T-helper 1 cell treated with Interleukin-12 subunit alpha and Interleukin-12 subunit beta and Interleukin-4 antibody, amounts not matched to agents 30 ng/mL and 1 ng/mL, for 36 hours (primary cell): ENCODE data around the gene LMOD3. TPM values are rescaled to one million over a fixed set of nuclear protein-coding genes. Genes with fewer than 3 reads are reported as not detected.

Experiments used
- intact Hi-C: fragments of 100-400 bp; cut with micrococcal nuclease; formaldehyde crosslinking; loops from one replicate; pipeline ENCODE4 v1.15.1; 2024
- total RNA-seq: library from RNA; stranded (reverse); gene quantifications from 2 replicates; pipeline ENCODE4 v1.2.3, GENCODE V29; 2022

The LMOD3 gene
- total RNA-seq, 1 donor from 2014 or later = not detected

GRCh38 chr3:69094467-69095205 is 27.8 kb downstream of the LMOD3 start:
- intact Hi-C loops = no loop called here

GRCh38 chr3:69092030-69092516 is 30.3 kb downstream of the LMOD3 start:
- intact Hi-C loops = loop anchor here (1.0 kb wide), 3 partner anchors 8 to 40 kb away; partner anchors contain the start of genes ARL6IP5, TMF1 and UBA3

- intact Hi-C loops = loop anchor here (1.0 kb wide), 3 partner anchors 7 to 39 kb away; partner anchors contain the start of genes ARL6IP5, TMF1 and UBA3
These were observed 30.9 kb downstream of the LMOD3 start for GRCh38 chr3:69091389-69092029.

- intact Hi-C loops = no loop called here
These were observed 32.4 kb downstream of the LMOD3 start for GRCh38 chr3:69090021-69090420.

GRCh38 chr3:69088063-69088462 is 34.3 kb downstream of the LMOD3 start:
- intact Hi-C loops = loop anchor here (10.0 kb wide), 1 partner anchor 2003 kb away; no protein-coding TSS in a partner anchor

- intact Hi-C loops = loop anchor here (10.0 kb wide), 1 partner anchor 2002 kb away; no protein-coding TSS in a partner anchor
These were observed 35.2 kb downstream of the LMOD3 start for GRCh38 chr3:69087030-69087791.

- intact Hi-C loops = loop anchor here (1.0 to 10.0 kb wide), 4 partner anchors 21 to 2001 kb away; partner anchors contain the start of gene SUCLG2
These were observed 36.3 kb downstream of the LMOD3 start for GRCh38 chr3:69085833-69086722.

GRCh38 chr3:69085168-69085832 is 37.1 kb downstream of the LMOD3 start:
- intact Hi-C loops = loop anchor here (2.0 to 10.0 kb wide), 3 partner anchors 242 to 2000 kb away; partner anchors contain the start of gene SUCLG2

- intact Hi-C loops = loop anchor here (1.0 to 10.0 kb wide), 8 partner anchors 8 to 2000 kb away; partner anchors contain the start of genes EOGT, SUCLG2 and TMF1
These were observed 37.8 kb downstream of the LMOD3 start, which contains the start of gene ARL6IP5 for GRCh38 chr3:69084326-69085167. Gene ARL6IP5, plus strand, starts transcription at chr3:69084937. Its CDS starts 111 bp downstream, at chr3:69085048.

GRCh38 chr3:69082805-69083204 is 39.6 kb downstream of the LMOD3 start:
- intact Hi-C loops = loop anchor here (5.0 to 10.0 kb wide), 2 partner anchors 1979 to 1998 kb away; no protein-coding TSS in a partner anchor

GRCh38 chr3:69082361-69082760 is 40.0 kb downstream of the LMOD3 start:
- intact Hi-C loops = loop anchor here (5.0 to 10.0 kb wide), 2 partner anchors 1980 to 1998 kb away; no protein-coding TSS in a partner anchor

GRCh38 chr3:69081583-69082262 is 40.7 kb downstream of the LMOD3 start:
- intact Hi-C loops = loop anchor here (5.0 to 10.0 kb wide), 2 partner anchors 1981 to 1997 kb away; no protein-coding TSS in a partner anchor

GRCh38 chr3:69080233-69080920 is 42.0 kb downstream of the LMOD3 start, which contains the start of gene UBA3:
Gene UBA3, minus strand, starts transcription at chr3:69080365. Its CDS starts 12 bp downstream, at chr3:69080353.
- intact Hi-C loops = loop anchor here (1.0 to 10.0 kb wide), 6 partner anchors 12 to 1996 kb away; partner anchors contain the start of gene TMF1

GRCh38 chr3:69079269-69080159 is 42.9 kb downstream of the LMOD3 start:
- intact Hi-C loops = loop anchor here (1.0 to 10.0 kb wide), 7 partner anchors 9 to 1995 kb away; partner anchors contain the start of gene TMF1

GRCh38 chr3:69072928-69073327 is 49.5 kb downstream of the LMOD3 start:
- intact Hi-C loops = no loop called here

GRCh38 chr3:69066121-69066520 is 56.3 kb downstream of the LMOD3 start:
- intact Hi-C loops = no loop called here
